Rectal smooth muscle tissue (tissue), 1 donor: Measurements from ENCODE around the gene UBR4.

Experiments used
- H3K27ac ChIP-seq: one replicate; pipeline ENCODE4 v1.7.0; 2013; ENCODE audit warnings: low read depth, low read length, inconsistent platforms
- H3K27me3 ChIP-seq: one replicate; pipeline ENCODE4 v1.7.0; 2013; ENCODE audit warnings: low read length; ENCODE audit not compliant: control insufficient read depth, insufficient read depth
- H3K36me3 ChIP-seq: one replicate; pipeline ENCODE4 v1.7.0; 2013; ENCODE audit warnings: low read length; ENCODE audit not compliant: control insufficient read depth, insufficient read depth
- H3K4me1 ChIP-seq: one replicate; pipeline ENCODE4 v1.7.0; 2013; ENCODE audit warnings: low read length; ENCODE audit not compliant: control insufficient read depth, insufficient read depth
- H3K4me3 ChIP-seq: one replicate; pipeline ENCODE4 v1.7.0; 2013; ENCODE audit warnings: low read length
- H3K9ac ChIP-seq: one replicate; pipeline ENCODE4 v1.7.0; 2013; ENCODE audit warnings: low read length

The UBR4 gene

DNA sequence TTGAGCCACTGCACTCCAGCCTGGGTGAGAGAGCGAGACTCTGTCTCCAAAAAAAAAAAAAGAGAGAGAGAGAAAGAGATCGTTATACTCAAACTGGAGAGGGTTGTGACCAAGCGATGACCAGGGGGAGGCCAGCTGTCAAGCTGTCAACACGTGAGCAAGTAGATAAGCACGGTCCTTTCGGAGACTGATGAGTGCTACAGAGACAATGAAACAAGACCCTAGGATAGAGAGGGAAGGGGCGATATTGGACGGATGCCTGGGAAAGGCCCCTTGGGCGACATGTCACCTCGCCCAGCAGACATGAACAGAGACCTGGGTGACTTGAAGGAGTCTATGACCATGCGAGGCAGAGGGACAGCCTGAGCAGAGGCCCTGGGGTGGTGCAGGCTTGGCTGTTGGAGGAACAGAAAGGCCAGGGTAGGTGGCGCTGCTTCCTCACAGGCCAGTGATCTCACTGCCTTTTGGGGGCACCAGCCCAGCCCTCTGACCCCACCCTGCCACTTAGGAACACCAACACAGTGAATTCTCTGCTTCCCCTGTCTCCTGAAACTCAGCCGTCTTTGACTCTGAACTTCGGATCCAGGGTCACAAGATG lies 152.8 kb downstream of the UBR4 start:
- H3K36me3 ChIP-seq: no peaks in the 10 kb centered on the region
- H3K9ac ChIP-seq: no peak overlapping the region
- no peak overlapping the region for H3K4me3 ChIP-seq
- peaks cover 6% of the 10 kb centered on the region for H3K27me3 ChIP-seq
- H3K4me1 ChIP-seq: no peaks in the 10 kb centered on the region
- H3K27ac ChIP-seq: no peak overlapping the region

DNA sequence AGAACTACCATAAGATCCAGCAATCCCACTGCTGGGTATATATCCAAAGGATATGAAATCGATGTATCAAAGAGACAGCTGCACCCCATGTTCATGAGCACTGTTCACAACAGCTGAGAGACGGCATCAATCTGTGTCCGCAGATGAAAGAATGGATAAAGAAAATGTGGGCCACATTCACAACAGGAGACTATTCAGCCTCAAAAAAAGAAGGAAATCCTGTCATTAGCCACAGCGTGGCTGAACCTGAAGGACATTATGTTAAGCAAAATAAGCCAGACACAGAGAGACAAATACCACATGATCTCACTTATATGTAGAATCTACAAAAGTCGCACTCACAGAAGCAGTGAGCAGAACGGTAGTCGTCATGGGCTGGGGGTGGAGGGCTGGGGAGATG lies 154.4 kb downstream of the UBR4 start:
- peaks cover 6% of the 10 kb centered on the region for H3K27me3 ChIP-seq

DNA sequence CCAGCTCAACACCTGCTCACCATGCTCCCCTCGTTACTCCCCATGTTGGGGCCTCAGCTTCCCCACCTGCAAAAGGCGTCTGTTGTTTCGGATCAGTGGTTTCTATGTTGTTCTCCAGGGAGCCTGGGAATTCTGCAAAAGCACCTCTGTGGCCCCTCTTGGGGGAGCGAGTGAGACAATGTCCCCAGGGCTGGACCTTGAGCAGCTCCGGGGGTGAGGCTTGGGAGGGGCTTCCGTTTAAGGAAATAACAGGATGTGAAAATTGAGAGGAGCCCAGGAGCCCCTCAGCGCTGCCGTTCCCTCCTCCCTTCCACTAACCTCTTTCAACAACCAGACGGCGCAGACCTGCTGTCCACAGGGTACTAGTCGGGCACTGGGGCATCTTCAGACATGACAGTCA lies 155.1 kb downstream of the UBR4 start:
- Histone ChIP-seq H3K4me3 (no peak overlapping the region), H3K27me3 (peaks cover 6% of the 10 kb centered on the region), H3K36me3 (no peaks in the 10 kb centered on the region), H3K9ac (no peak overlapping the region), H3K27ac (no peak overlapping the region), H3K4me1 (no peaks in the 10 kb centered on the region)

More for the DNA sequence above, 154.4 kb downstream of the UBR4 start:
- Histone ChIP-seq H3K27ac (no peak overlapping the region), H3K9ac (no peak overlapping the region), H3K4me3 (no peak overlapping the region), H3K36me3 (no peaks in the 10 kb centered on the region), H3K4me1 (no peaks in the 10 kb centered on the region)

DNA sequence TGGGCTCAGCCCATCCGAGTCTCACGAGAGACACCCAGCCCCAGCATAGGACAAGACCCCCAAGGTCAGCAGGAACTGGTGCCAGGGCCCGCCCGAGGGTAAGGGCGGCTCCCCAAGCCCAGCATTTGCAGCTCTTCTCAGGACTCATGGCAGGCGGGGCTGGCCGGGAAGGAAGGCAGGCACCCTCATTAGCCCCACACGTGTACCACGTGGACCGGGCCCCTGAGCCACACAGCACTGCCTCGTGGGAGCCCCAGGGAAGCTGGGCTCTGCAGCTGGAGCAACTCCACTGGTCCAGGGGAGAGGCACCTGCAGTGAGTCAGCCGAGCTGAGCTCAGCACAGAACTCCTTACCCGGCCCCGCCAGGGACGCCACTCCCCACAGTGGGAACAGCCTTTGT lies 155.8 kb downstream of the UBR4 start:
- Histone ChIP-seq H3K4me1 (no peaks in the 10 kb centered on the region), H3K27me3 (peaks cover 6% of the 10 kb centered on the region), H3K36me3 (no peaks in the 10 kb centered on the region), H3K27ac (no peak overlapping the region), H3K9ac (no peak overlapping the region), H3K4me3 (no peak overlapping the region)

DNA sequence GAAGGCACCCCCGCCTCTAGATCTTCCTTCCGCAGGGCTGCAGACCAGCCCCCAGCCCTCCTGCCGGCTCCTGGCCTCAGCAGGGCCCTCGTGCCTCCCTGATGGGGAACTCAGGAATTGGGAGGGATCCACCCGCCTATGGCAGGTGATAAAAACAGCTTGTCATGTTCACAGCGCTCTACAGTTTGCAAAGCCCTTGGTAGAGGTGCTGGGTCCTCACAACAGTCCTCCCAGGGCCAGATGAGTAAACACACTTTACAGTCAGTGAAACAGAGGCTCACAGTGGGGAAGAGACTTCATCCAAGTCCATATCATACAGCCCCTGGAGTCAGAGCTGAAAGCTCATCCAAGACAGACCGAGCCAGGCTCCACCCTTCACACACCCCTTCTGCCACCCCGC lies 156.6 kb downstream of the UBR4 start:
- H3K27me3 ChIP-seq: peaks cover 6% of the 10 kb centered on the region
- no peak overlapping the region for H3K4me3 ChIP-seq
- no peaks in the 10 kb centered on the region for H3K4me1 ChIP-seq
- H3K27ac ChIP-seq: no peak overlapping the region
- H3K9ac ChIP-seq: no peak overlapping the region
- H3K36me3 ChIP-seq: no peaks in the 10 kb centered on the region

DNA sequence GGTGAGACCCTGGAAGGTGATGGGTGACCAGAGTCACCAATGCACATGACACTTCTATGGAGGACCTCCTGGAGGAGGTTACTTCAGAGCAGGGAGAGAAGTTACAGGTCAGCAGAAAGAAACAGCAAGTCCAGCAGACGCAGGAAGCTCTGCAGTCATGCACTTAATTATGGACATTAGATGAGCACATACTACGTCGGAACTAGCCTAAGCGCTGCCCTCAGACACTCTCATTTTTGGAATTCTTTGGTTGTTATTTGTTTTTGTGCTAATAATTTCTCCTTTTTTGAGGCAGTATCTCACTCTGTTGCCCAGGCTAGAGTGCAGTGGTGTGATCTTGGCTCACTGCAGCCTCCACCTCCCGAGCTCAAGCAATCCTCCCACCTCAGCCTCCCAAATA lies 160.3 kb downstream of the UBR4 start:
- H3K27me3 ChIP-seq: peaks cover 6% of the 10 kb centered on the region
- H3K27ac ChIP-seq: no peak overlapping the region
- no peaks in the 10 kb centered on the region for H3K4me1 ChIP-seq

DNA sequence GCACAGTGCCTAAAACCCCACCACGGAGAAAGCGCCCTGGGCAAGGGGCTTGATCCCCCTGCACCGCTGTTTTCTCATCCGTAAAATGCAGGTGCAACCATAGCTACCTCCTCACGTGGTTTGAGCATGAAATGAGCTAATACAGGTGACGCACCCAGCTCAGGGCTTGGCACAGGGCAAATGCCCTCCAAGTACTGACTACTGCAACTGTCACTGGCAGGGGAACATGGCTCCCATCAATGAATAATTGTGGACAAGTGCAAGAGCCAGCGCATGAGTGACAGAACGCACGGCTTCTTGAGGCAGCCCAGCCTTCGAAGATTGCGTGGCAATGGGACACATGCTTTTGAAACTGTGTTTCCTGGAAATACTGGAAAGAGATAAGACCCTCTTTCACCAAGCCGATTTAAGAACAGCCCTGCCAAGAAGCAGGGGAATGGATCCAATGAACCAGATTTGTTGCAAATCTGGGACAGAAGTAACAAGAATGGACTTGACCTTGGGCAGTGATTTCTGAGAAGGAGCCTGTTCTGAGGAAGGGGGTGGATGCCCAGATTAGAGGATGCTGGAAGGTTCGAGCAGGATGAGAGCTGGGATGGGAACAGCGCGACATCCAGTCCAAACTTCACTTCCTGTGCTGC lies 160.8 kb downstream of the UBR4 start:
- Histone ChIP-seq H3K36me3 (no peaks in the 10 kb centered on the region), H3K9ac (no peak overlapping the region), H3K27me3 (peaks cover 4% of the 10 kb centered on the region), H3K27ac (no peak overlapping the region), H3K4me1 (no peaks in the 10 kb centered on the region), H3K4me3 (no peak overlapping the region)

More for the DNA sequence above, 160.3 kb downstream of the UBR4 start:
- Histone ChIP-seq H3K36me3 (no peaks in the 10 kb centered on the region), H3K9ac (no peak overlapping the region), H3K4me3 (no peak overlapping the region)

DNA sequence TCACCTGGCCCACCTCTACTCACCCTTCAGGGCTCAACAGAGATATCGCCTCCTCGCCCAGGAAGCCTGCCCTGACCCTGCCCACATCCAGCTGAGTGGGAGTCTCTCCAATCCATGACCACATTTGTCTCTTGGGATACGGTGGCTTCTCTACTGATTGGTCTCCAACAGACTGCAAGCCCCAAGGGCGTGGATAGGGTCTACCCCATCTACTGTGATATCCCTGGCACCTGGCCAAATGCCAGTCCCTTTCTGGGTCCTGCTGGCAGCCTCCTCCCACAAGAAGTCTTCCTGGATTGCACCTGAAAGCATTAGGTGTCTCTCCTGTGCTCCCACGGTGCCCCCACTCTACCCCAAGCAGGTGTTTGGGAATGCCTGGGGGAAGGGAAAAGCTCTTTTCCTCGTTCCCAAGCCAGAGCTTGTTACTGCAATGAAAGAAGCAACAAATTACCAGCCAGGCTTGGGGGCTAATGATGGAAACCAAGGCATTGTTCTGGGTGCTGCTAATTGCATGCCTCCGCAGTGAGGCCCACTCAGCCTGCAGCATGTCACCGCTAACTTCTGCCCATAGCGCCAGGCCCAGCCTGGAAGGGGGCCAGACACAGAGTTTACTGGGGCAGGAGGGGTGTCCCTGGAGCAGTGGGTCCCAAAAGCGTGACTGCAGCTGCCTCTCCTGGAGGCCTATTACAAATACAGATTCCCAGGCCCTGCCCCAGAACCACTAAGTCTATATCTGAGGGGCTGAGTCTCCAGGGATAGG lies 162.9 kb downstream of the UBR4 start:
- Histone ChIP-seq H3K9ac (no peak overlapping the region), H3K4me1 (no peaks in the 10 kb centered on the region), H3K27me3 (no peaks in the 10 kb centered on the region), H3K4me3 (no peak overlapping the region), H3K27ac (no peak overlapping the region), H3K36me3 (no peaks in the 10 kb centered on the region)

DNA sequence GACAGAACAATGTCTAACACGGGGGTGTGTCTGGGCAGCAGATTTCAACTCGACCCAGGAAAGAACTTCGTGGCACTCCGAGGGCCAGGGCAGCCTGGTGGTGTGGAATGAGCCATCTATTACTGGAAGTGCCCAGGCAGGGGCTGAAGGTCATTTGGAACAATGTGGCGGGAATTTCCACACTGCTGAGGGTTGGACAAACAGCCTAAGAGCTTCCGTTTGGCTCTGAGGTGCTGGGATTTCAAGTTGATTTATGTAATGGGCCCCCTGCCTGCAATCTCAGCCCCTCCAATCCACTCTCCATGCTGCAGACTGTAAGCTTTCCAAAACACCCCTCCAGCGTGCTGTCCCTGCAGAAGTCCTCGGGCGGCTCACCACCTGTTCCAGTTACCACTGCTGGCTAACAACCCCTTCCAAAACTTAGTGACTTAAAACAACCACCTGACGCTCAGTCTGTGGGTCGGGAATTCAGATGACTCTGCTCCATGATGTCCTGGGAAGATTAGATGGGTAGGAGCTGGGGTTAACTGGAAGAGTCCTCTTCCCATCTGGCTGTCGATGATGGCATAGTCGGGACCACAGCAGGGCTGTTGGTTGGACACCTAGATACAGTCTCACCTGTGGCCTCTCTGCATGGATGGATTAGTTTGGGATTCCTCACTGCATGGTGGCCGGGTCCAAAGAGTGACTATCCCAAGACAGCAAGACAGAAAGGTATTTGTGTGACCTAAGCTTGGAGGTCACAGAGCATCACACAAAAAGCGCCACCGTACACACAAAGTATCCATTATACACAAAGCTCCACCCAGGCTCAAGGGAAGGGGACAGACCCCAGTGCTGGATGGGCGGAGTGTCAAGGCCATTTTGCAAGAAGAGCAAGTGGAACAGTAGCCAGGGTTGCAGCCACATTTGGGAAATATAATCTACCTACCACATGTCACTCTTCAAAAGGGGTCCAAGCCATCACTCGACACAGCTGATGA lies 163.9 kb downstream of the UBR4 start:
- Histone ChIP-seq H3K4me3 (no peak overlapping the region), H3K27ac (no peak overlapping the region), H3K36me3 (no peaks in the 10 kb centered on the region), H3K27me3 (no peaks in the 10 kb centered on the region), H3K4me1 (no peaks in the 10 kb centered on the region), H3K9ac (no peak overlapping the region)

DNA sequence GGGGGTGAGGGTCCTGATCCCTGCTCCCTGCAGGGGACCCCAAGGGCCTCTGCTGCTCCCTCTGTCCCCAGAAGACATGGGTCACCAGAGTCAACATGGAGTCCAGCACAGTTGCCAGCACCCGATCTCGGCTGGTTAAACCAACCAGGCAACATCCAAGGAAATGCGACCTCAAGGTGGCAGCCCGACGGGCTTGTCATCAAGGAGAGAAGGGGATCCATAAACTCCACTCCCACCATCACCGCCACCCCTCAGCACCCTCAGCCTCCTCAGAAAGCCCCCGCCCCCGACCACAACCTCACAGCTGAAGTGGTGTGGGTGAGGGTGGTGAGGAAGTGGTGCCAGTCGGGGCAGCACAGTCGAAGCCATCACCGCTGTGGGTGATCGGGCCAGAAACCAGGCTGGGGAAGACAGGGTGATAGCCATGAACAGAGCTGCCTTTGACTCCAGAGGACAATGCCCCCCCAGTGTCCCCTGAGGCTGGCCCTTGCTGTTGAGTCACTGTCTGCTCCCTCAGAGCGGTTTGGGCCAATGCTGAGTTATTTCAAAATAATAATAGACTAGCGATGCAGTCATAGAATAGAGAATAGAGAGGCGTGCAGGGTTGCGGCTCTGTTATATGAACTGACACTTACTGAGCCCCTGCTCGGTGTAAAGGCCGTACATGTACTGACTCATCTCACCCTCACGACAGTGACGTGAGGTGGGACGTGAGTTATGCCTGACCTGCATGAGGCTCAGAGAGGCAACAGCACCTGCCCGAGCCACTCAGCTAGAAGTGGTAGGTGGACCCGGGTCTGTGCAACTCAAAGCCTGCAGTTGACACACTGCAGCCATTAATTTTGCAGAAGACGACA lies 164.9 kb downstream of the UBR4 start:
- no peaks in the 10 kb centered on the region for H3K27me3 ChIP-seq
- H3K9ac ChIP-seq: no peak overlapping the region
- no peak overlapping the region for H3K4me3 ChIP-seq
- H3K27ac ChIP-seq: no peak overlapping the region
- H3K36me3 ChIP-seq: no peaks in the 10 kb centered on the region
- no peaks in the 10 kb centered on the region for H3K4me1 ChIP-seq

DNA sequence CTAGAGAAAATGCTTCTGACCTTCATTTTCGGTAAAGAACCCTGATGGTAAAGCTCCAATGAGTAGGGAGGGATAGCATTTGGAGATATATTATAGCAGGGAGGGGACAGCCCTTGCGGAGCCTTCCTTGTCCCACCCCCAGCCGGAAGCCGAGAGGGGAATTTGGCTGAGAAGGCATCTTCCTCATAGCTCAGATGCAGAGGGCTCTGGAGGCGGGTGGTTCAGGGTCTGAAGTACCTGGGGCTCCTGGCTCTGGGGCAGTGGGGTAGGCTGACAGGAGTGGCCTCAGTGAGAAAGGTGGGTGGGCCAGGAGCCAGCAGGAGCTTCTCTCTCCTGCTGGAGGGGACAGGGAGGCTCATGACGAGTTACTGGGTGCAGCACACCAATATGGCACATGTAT lies 165.6 kb downstream of the UBR4 start:
- H3K9ac ChIP-seq: no peak overlapping the region
- no peaks in the 10 kb centered on the region for H3K4me1 ChIP-seq
- H3K4me3 ChIP-seq: no peak overlapping the region
- H3K27ac ChIP-seq: no peak overlapping the region
- no peaks in the 10 kb centered on the region for H3K27me3 ChIP-seq
- no peaks in the 10 kb centered on the region for H3K36me3 ChIP-seq
